Type B pancreatic cell (in vitro differentiated cells): ENCODE data around the gene ANK3. TPM values are rescaled to one million over a fixed set of nuclear protein-coding genes. Genes with fewer than 3 reads are reported as not detected.

Source experiments
- DNase-seq: peaks from one replicate; pipeline ENCODE4 v3.0.0; 2021; ENCODE audit warnings: mixed read lengths; ENCODE audit not compliant: unreplicated experiment; ENCODE audit errors: extremely low spot score
- H3K27ac Mint-ChIP-seq: 2 replicates; pipeline ENCODE4 v1.8.0; 2021; ENCODE audit warnings: mild to moderate bottlenecking, mixed read lengths
- H3K27me3 Mint-ChIP-seq: 2 replicates; pipeline ENCODE4 v1.8.0; 2021; ENCODE audit warnings: mixed read lengths
- H3K36me3 Mint-ChIP-seq: 2 replicates; pipeline ENCODE4 v1.8.0; 2021; ENCODE audit warnings: mixed read lengths
- H3K4me1 Mint-ChIP-seq: one replicate; pipeline ENCODE4 v1.8.0; 2021; ENCODE audit warnings: mixed read lengths; ENCODE audit not compliant: unreplicated experiment
- H3K4me3 Mint-ChIP-seq: 2 replicates; pipeline ENCODE4 v1.8.0; 2021; ENCODE audit warnings: mild to moderate bottlenecking, mixed read lengths
- H3K9me3 Mint-ChIP-seq: 2 replicates; pipeline ENCODE4 v1.8.0; 2021; ENCODE audit warnings: mixed read lengths
- CTCF ChIP-seq: fragments of 200-600 bp; sonication (generic); conservative IDR thresholded peaks from 2 replicates; pipeline ENCODE4 v1.5.0; 2021; ENCODE audit warnings: antibody characterized with exemption, mild to moderate bottlenecking
- total RNA-seq: library from RNA; stranded (reverse); gene quantifications from 2 replicates; pipeline ENCODE4 v1.2.1, GENCODE V29; 2021; ENCODE audit warnings: low replicate concordance

ANK3 gene
- total RNA-seq, 1 donor from 2014 or later, result 90.2 TPM

DNA sequence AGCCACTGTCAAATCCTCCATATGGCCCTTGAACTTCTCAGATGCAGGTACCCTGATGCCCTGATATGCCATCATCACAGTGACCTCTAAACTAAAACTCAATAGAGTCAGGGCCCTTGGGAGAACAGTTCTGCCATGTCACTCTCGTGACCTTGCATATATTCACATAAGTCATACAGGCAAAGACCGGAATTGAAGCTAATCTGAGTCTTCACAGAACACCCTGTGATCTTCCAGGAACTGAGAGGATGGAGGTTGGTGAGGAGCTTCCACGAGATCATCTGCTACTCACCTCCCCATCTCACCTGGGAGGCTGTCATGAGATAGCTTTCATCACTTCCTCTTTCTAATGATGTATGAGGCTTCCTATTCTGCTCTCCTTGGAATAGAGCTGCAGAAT, 254.7 kb downstream of the ANK3 start:
- TF ChIP-seq CTCF, result no peak
- Mint-ChIP-seq H3K36me3 (peaks cover 29% of the 10 kb centered on the region), H3K27ac (peak overlapping the region; percentile 36), H3K4me1 (peaks cover 12% of the 10 kb centered on the region), H3K4me3 (no peak overlapping the region), H3K27me3 (no peaks in the 10 kb centered on the region), H3K9me3 (peaks cover 6% of the 10 kb centered on the region)
- DNase-seq, result no peak

GRCh38 chr10:60134548-60134947, 255.1 kb downstream of the ANK3 start:
- Mint-ChIP-seq H3K36me3 (peaks cover 30% of the 10 kb centered on the region), H3K4me3 (peak overlapping the region; percentile 10), H3K4me1 (peaks cover 13% of the 10 kb centered on the region), H3K9me3 (peaks cover 6% of the 10 kb centered on the region), H3K27me3 (no peaks in the 10 kb centered on the region), H3K27ac (peak overlapping the region; percentile 21)
- DNase-seq, result no peak
- TF ChIP-seq CTCF, result no peak

- peak overlapping the region; percentile 72 for H3K27ac Mint-ChIP-seq
- no peak for TF ChIP-seq CTCF
- H3K4me1 Mint-ChIP-seq, result peaks cover 5% of the 10 kb centered on the region
- H3K27me3 Mint-ChIP-seq, result no peaks in the 10 kb centered on the region
- peak overlapping the region; percentile 36 for H3K4me3 Mint-ChIP-seq
- peaks cover 6% of the 10 kb centered on the region for H3K9me3 Mint-ChIP-seq
- H3K36me3 Mint-ChIP-seq, result peaks cover 31% of the 10 kb centered on the region
- DNase-seq, result no peak
These were observed 259.5 kb downstream of the ANK3 start for GRCh38 chr10:60130130-60130579.

DNA sequence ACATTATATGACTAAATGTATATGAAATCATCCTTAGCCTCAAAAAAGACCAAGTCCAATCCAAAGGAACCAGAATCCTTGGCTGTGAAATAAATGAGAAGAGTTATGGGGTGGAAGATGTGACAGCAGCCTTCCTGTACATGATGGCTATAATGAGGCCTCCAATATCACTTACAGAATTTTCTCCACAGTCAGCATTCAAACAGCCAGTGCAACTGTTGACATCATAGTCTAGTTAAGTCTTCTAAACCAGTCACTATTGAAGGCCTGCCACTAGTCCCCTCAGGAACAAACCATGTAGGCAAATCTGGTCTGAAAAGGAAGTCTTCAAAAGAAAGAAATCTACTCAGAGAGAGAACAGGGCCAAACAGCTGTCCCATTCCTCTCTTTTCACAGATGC, 263.8 kb downstream of the ANK3 start:
- H3K9me3 Mint-ChIP-seq, result no peaks in the 10 kb centered on the region
- H3K36me3 Mint-ChIP-seq, result peaks cover 17% of the 10 kb centered on the region
- no peak overlapping the region for H3K4me3 Mint-ChIP-seq
- no peaks in the 10 kb centered on the region for H3K27me3 Mint-ChIP-seq
- no peak for DNase-seq
- no peak for TF ChIP-seq CTCF
- H3K4me1 Mint-ChIP-seq, result peaks cover 10% of the 10 kb centered on the region
- H3K27ac Mint-ChIP-seq, result no peak overlapping the region

GRCh38 chr10:60124536-60124935, 265.1 kb downstream of the ANK3 start:
- no peak overlapping the region for H3K27ac Mint-ChIP-seq
- H3K4me1 Mint-ChIP-seq, result peaks cover 5% of the 10 kb centered on the region
- no peak for TF ChIP-seq CTCF
- no peaks in the 10 kb centered on the region for H3K27me3 Mint-ChIP-seq
- no peak overlapping the region for H3K4me3 Mint-ChIP-seq
- H3K36me3 Mint-ChIP-seq, result peaks cover 21% of the 10 kb centered on the region
- DNase-seq, result no peak
- no peaks in the 10 kb centered on the region for H3K9me3 Mint-ChIP-seq

DNA sequence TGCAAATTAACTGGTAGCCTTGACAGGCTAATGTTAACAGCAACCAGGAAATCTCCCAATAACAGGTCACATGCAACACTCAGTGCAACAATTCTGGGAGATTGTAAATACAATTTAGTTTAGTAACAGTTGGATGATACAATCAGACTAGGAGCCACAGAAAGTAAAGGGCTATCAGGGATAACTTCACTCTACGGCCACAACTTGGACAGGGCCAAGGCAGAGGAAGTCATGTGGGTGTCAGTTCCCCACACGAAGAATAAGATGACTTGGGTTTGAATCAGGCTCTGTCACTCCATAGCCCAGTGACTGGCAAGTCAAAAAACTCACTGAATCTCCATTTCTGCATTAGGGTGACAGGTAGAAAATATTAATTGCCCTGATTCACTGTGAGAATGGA, 266.0 kb downstream of the ANK3 start:
- peak overlapping the region; percentile 56 for H3K27ac Mint-ChIP-seq
- no peak overlapping the region for H3K4me3 Mint-ChIP-seq
- no peaks in the 10 kb centered on the region for H3K27me3 Mint-ChIP-seq
- no peak for DNase-seq
- TF ChIP-seq CTCF, result no peak
- H3K36me3 Mint-ChIP-seq, result peaks cover 21% of the 10 kb centered on the region
- peaks cover 5% of the 10 kb centered on the region for H3K4me1 Mint-ChIP-seq
- H3K9me3 Mint-ChIP-seq, result no peaks in the 10 kb centered on the region
